PFSK-1 (cell line): ENCODE measurements around the gene LUM.

ENCODE experiments used
- FOXP2 ChIP-seq: optimal IDR thresholded peaks from 2 replicates; pipeline ENCODE3; 2011; ENCODE audit warnings: borderline replicate concordance, control low read depth, inconsistent platforms; ENCODE audit not compliant: insufficient read depth; ENCODE audit errors: extremely low read length, extremely low read depth
- POLR2AphosphoS5 ChIP-seq: IDR thresholded peaks from 2 replicates; pipeline ENCODE4 v1.6.1; 2012; ENCODE audit warnings: low read depth, mild to moderate bottlenecking, control low read depth, low read length, moderate library complexity
- REST ChIP-seq, 2 experiments: IDR thresholded peaks; 2 replicates each; pipeline versions ENCODE4 v1.6.1 to v1.8.0; 2011 to 2012; ENCODE audit warnings: low read depth in 2 of 2, low read length in 2 of 2, control low read depth in 1 of 2, inconsistent platforms in 1 of 2, mild to moderate bottlenecking in 1 of 2, moderate library complexity in 1 of 2; ENCODE audit not compliant: insufficient read depth in 1 of 2
- SIN3A ChIP-seq: IDR thresholded peaks from 2 replicates; pipeline ENCODE4 v1.6.1; 2012; ENCODE audit warnings: mild to moderate bottlenecking, low read length, moderate library complexity, borderline replicate concordance; ENCODE audit not compliant: insufficient read depth
- TAF1 ChIP-seq: IDR thresholded peaks from 2 replicates; pipeline ENCODE4 v1.6.1; 2012; ENCODE audit warnings: low read length, control low read depth, borderline replicate concordance; ENCODE audit not compliant: insufficient read depth

LUM gene

GRCh38 chr12:91070936-91071335, 40.4 kb downstream of the LUM start:
- TF ChIP-seq FOXP2 = no peak
- TF ChIP-seq REST (IDR thresholded peaks at IDR 0.05; ENCODE audit: insufficient read depth in 1 of 2, low read depth in 2 of 2, low read length in 2 of 2) = no peak
- no peak for TF ChIP-seq TAF1
- no peak for TF ChIP-seq POLR2AphosphoS5
- no peak for TF ChIP-seq SIN3A

GRCh38 chr12:91065396-91065795, 45.9 kb downstream of the LUM start:
- TF ChIP-seq POLR2AphosphoS5 (no peak), FOXP2 (no peak), REST (IDR thresholded peaks at IDR 0.05; ENCODE audit: insufficient read depth in 1 of 2, low read depth in 2 of 2, low read length in 2 of 2) (no peak), SIN3A (no peak), TAF1 (no peak)

- TF ChIP-seq POLR2AphosphoS5 (no peak), TAF1 (no peak), SIN3A (no peak), REST (IDR thresholded peaks at IDR 0.05; ENCODE audit: insufficient read depth in 1 of 2, low read depth in 2 of 2, low read length in 2 of 2) (no peak), FOXP2 (no peak)
Measured at GRCh38 chr12:91064640-91065039, 46.7 kb downstream of the LUM start.

- TF ChIP-seq SIN3A (no peak), FOXP2 (no peak), POLR2AphosphoS5 (no peak), TAF1 (no peak), REST (IDR thresholded peaks at IDR 0.05; ENCODE audit: insufficient read depth in 1 of 2, low read depth in 2 of 2, low read length in 2 of 2) (no peak)
Measured at GRCh38 chr12:91061091-91061490, 50.2 kb downstream of the LUM start.

- TF ChIP-seq TAF1 (no peak), REST (IDR thresholded peaks at IDR 0.05; ENCODE audit: insufficient read depth in 1 of 2, low read depth in 2 of 2, low read length in 2 of 2) (no peak), FOXP2 (no peak), SIN3A (no peak), POLR2AphosphoS5 (no peak)
Measured at GRCh38 chr12:91059211-91059610, 52.1 kb downstream of the LUM start.
